Iris pigment epithelial cell (primary cell): Measurements from ENCODE around the gene SERPINE3.

ENCODE experiments used
- DNase-seq: peaks from one replicate; pipeline ENCODE4 v3.0.0-alpha.2; 2011; ENCODE audit warnings: low read depth

SERPINE3 gene

GRCh38 chr13:51364404-51365008, 25.0 kb downstream of the SERPINE3 start:
- peak; percentile 81 for DNase-seq

DNA sequence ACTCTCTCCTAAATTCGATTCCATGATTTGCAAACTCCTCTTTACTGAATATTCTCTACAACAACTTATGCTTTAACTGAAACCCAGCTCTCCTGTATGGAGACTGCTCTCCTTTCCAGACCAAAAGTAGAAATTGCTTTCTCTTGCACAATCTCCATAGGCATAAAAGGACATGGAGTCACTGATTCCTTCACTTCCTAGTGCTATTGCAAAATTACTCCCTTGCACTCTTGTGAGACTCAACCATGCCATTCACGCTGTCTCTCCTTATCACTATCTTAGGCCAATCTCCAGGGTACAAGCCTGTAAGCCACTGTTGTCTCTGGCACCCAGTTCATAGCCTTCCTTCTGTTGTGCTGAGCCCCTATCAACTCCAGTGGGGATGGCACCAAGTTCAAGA, 30.6 kb downstream of the SERPINE3 start:
- DNase-seq = peak; percentile 78

DNA sequence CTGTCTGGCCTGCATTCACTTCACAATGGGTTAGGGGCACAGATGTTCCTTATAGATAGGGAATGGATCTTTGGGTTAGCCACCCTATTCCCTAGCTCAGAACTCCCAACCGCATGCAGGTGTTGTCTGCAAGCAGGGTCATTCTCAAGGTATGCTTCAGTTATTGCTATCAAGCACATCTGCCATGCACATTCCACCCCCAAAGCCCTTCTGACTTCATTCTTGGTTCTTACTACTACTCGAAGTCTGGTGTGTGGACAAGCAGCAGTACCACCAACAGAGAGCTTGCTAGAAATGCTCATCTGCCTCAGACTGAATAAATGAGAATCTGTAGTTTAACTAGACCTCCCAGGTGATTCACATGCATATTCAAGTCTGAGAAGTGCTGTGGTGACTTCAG, 31.3 kb downstream of the SERPINE3 start:
- no peak for DNase-seq

GRCh38 chr13:51371768-51372399, 32.4 kb downstream of the SERPINE3 start:
- DNase-seq = no peak

DNA sequence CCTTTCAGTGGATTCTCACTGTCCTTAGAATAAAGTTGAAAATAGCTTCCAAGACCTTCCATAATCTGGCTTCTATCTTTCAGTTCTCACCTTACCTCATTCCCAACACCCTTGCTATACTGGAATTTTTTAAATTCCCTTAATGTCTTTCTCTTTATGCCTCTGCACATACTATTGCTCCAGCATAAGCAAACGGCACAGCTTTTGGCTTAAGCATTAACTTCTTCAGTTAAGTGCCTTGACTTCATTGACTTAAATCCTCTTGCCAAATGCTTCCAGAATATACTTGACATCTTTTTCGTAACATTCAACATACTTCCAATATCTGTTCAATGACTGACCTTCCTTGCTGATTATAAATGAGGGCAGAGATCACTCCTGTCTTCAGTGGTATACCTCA, 34.0 kb downstream of the SERPINE3 start:
- DNase-seq = no peak

DNA sequence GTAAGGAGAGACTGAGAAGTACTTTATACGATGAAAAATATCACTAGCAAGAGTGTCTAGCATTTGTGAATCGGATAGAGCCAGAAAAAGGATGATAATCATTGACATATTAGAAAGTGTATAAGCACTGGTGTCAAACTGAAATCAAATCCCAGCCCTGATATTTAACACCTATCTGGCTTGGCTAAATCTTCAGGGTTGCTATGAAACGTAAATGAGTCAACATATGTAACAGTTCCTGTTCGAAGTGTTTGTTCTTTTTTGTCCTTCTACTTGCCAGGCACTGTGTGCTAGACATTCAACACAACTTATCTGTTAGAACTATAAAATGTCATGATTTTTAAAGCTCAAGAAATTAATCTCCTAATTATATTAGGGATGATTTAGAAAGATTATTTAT, 40.8 kb downstream of the SERPINE3 start:
- peak; percentile 76 for DNase-seq

DNA sequence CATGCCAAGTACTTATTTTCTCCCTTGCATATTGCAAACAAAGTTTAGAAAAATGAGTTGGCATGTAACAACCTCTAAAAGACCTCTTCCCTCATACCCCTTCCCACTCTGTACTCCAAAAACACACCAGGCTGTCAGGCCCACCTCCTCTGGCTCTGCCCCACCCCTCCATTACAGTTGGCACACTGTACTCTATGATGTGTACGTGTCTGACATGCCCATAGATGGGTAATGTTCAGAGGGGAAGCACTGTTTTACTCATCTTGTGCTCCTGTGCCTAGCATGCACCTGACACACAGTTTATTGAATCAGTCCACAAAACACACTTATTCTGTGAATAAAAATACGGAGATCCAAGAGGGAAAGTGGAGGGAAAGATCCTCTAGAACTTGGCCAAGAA, 45.6 kb downstream of the SERPINE3 start:
- DNase-seq = no peak

DNA sequence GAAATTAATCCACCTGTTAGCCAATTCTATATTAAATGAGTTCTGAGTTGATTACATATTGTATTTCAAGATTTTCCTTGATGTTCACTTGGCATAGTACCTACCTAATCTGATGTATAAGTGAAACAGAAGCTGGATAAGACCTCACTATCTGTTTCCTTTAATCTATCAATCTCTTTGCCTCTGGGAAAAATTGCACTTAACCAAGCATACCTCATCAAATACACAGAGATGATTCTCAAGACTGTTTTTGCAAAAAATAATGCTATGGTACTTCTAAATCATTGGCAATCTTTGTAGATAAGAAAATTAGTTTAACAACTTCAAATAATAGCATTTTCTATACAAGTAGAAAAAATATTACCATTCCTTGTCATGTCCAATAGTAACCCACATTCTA, 55.2 kb downstream of the SERPINE3 start:
- no peak for DNase-seq

DNA sequence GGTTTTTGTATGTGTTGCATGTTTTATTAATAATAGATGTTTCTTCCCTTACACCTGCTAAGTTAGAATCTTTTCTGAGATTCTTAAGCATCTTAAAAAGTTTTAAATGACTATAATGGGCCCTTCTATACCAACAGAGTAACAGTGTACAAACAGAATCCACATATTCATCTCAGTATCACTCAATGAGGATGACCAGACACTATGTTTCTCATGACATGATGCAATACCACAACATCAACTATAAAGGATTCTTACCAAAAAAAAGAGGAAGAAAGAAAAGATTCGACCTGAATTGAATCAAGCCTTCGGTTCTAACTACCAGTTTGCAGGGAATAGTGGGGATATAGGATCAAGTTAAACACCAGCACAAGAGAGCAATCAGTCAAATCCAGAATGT, 56.9 kb downstream of the SERPINE3 start:
- peak; percentile 49 for DNase-seq

DNA sequence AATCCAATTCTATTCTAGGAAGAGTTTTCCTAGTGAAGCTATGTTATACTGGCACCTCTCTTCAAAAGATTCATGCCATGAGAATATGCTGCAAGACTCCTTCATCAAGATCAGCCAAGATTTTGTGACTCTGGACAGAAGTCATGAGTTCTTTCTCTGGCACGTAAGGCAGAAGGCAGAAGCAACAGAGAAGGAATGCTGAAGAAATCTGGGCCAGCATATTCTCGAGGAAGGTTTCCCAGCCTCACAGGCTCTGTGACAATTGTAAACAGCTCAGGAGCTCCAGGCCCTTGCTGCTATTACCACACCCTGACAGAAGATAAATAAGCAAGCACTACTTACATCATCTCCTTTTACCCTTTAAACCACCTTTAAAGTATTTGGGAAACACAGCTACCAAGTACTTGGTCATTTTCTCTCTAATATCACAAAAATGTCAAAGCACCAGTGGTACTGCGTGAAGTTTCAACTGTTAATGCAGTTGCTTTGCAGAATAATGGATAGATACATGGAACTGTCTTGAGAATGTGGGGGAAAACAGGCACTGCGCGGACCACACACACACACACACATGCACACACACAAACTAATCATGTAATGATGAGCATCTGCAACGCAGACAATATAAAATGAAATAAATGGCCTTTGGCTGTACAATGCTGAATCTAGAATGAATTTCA, 57.9 kb downstream of the SERPINE3 start:
- DNase-seq = peak; percentile 95

- DNase-seq = no peak
Measured at GRCh38 chr13:51405176-51405575, 65.7 kb downstream of the SERPINE3 start.

DNA sequence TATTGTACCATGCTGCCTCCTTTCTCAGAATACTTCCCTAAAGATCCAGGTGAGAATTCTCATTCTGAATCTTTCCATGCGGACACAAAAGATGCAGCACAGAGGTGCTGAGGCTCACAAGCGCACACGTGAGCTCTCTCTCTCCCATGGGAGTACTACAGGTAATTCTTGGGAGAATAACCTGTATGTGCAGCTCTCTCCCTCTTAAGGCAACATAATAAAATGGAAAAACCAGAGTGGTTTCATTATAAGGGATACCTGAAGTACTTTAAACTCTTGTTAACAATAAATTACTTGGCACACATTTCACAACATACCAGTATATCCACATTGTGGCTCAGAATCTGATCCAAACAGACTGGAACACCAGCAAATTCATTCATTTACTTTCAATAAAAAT, 72.9 kb downstream of the SERPINE3 start:
- no peak for DNase-seq
